ENCODE data around the gene NEDD9. TPM values are rescaled to one million over a fixed set of nuclear protein-coding genes. Genes with fewer than 3 reads are reported as not detected.

Gene NEDD9
- total RNA-seq = 107 TPM
- long read RNA-seq, full-length matches to known transcripts = 15 of 165 reads
- long read RNA-seq, partial matches to known transcripts = 107 of 165 reads
- long read RNA-seq, other reads (novel, unspliced or antisense) = 43 of 165 reads

DNA sequence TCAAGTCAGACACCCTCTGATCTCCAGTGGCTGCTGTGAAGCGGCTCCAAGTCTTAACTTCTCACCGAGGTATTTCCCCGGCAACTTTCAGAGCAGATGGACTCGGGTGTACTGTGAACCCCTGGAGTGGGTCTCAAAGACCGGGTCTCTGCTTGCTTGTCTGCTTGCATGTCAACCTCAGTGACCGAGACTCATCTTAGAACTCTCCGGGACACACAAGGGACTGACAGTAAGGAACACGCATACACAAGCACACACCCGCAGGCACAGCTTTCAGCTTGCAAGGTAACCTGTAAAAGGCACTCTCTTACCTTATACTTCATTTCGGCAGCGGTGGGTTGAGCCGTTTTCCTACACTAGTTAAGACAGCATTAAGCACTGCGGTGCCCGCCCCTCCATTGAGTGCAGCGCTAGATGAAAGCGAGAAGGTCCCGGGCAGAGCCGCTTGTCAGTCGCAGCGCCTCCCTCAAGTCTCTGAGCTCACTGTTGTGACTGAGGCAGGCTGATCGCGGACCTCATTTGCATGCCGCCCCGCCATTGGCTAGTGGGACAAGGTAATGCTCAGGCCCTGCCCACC, at the start of gene NEDD9:
Gene NEDD9, minus strand, starts transcription at position 476 of the 577 bp plus-strand sequence. Its CDS starts 153 bp downstream, at position 323.
- peak; percentile 98 for DNase-seq (ENCODE audit: low spot score)

DNA sequence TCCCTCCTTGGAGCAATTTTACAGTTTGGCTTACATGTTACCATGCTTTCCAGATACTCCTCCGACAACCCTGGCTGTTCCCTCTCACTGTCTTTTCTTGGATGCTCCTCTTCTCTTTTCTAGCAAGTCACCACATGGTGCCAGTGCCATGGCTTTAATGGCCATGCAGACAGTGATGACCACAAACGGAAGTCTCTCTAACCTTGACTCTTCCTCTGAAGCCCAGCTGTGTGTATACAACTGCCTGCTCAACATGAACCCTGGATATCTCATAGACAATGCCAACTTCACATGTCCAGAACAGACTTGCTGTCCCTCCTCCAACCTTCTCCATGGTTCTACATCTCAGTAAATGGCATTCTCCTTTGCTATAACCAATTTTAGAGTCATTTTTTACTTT, 49.8 kb upstream of the NEDD9 start:
- DNase-seq (ENCODE audit: low spot score) = no peak

GRCh38 chr6:11280394-11280793, 47.9 kb upstream of the NEDD9 start:
- no peak for DNase-seq (ENCODE audit: low spot score)

DNA sequence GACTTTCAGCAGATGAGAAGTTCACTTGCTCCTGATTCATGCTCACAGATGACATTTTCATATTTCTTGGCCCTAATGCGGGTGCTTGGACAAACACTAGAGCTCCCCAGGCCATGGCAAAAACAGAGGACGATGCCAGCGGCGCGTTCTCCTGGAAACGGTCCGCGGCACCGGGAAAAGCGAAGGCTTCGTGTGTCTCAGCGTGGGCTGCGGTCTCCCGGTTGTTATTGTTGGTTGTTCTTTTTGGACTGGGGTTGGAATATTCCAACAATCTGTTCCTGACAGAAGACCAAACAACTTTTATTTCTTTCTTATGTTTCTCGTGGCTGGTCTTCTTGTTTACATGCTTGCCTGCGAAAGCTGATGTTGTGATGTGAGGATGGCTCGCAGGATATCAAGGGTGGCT, 46.8 kb upstream of the NEDD9 start:
- DNase-seq (ENCODE audit: low spot score) = no peak

DNA sequence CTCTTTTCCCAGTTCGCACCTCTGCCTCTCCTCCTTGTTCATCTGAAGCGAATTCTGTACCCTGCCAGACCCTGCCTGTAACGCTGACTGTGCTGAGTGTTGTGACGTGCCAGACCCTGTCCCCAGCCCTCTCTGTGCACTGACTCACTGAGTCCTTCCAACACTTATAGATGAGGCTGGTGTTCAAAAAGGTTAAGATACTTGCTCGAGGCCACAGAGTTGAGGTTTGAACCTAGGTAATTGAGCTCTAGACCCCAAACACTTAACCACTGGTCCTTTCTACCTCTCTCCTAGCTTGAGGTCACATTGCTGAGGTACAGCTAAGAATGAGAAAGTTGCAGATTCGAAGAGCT, 45.7 kb upstream of the NEDD9 start:
- DNase-seq (ENCODE audit: low spot score) = no peak

DNA sequence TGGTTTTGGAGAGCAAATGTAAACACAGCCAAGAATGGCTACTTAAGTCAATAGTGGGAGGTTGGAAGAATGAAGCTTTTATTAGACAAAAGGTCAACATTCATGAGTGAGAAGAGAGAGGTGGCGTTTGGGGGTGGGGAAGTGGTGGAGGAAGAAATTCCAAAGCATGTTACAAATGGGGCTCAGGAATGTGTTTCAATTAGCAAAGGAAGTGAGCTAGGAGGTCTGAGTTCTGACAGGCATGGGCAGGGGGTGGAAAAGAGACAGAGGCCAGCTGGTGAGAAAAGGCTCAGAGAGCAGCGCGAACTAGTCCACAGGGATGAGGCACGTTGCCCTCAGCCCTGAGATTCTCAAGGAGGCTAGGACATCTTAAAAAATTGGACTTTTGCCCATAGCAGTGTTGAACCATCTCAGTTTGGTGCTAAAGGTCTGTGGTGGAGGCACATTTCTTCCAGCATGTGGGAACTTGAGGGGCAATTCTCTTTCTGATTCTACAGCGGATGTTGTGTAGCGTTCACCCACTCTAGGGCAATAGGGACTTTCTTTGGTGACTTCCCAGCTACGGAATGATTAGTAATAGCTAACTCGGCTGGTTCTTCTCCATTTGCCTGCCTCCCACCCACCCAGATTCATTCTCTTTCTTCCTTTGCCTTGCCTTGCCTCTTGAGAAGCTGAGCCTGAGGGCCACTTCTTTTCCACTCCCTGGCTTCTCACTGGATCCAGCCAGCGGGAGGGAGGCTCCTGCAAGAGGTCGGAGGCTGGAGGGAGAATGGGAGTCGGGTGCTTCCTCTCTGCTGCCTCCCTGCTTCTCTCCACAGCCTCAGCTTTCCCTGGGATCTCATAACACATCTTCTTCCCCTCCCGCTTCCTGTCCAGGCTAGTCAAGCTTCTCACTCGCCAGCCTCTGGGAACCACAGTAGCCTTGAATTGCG, 45.1 kb upstream of the NEDD9 start:
- DNase-seq (ENCODE audit: low spot score) = no peak

DNA sequence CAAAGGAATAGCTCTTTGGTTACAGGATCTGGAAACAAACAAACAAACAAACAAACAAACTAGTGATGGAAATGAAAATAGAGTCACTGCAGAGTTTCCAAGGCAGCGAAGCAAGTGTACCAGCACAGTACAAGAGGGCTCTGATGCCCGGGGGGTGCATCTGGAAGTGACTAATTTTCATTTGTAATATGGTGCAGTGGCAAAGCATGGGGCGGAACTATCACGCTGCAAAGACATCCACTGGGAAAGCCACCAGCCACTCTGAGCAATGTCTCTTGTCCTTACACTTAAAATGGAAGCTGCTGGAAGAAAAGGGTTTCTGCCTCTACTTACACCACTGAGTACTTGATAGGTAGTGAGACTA, 44.4 kb upstream of the NEDD9 start:
- DNase-seq (ENCODE audit: low spot score) = no peak

DNA sequence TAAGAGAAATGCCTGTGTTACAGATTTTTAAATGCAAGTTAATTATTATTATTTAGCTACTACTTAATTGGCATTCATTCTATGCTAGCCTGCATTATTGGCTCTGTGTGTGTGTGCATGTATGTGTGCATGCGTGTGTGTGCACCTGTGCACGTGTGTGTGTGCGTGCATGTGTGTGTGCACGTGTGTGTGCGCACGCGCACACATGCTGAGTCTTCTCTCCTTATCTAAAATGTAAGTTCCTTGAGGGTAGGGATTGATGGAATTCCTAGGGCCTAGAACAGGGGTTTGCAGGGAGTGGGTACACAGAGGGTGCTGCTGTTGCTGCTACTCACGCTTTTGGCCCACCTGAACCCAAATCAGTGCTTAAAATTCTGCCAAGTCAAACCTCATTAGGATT, 43.8 kb upstream of the NEDD9 start:
- no peak for DNase-seq (ENCODE audit: low spot score)

DNA sequence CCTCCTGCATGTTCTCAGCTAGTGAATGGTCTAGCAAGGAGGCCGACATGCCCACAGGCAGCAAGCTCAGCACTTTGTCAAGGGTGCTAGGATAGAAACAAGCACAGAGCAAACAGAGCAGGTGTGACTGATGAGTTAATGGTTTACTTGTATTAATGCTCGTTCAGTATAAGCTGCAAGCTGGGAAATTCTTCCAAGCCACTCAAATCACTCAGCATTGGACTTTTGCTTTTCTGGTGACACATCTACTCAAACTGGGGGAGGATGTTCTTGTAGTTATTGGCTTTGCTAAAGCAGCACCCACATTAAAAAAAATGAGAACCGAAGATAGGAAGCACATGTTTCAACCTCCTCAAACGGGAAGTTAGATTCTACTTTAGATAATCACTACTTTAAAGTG, 43.1 kb upstream of the NEDD9 start:
- DNase-seq (ENCODE audit: low spot score) = no peak

DNA sequence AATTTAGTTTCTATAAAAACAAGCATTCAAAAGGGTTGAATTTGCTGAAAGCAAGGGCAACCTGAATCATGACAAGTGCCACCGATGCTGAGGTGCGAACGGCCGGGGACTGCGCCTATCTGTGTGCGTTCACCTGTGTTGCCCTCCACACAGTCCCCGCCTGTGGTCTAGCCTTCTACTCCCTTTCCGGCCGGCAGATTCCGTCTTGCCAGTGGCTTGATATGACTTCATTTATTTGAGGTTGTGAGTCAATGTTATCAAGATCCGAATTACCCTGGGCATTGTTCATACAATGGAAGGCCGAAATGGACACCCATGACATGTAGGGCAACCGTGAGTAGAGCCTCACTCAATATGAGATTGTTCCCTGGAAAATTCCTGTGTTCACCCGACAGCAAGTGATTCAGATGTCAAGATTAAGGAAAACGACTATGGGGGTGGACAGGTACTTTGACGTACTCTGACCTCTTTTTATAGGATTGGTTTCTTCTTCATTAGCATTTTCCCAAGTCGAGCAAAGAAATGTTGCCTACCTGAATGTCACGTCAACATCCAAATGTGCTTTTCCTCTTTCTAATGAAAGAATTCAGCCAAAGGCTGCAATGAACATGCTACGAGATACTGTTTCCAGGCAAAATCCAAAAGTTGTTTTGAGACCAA, 41.1 kb upstream of the NEDD9 start:
- no peak for DNase-seq (ENCODE audit: low spot score)

DNA sequence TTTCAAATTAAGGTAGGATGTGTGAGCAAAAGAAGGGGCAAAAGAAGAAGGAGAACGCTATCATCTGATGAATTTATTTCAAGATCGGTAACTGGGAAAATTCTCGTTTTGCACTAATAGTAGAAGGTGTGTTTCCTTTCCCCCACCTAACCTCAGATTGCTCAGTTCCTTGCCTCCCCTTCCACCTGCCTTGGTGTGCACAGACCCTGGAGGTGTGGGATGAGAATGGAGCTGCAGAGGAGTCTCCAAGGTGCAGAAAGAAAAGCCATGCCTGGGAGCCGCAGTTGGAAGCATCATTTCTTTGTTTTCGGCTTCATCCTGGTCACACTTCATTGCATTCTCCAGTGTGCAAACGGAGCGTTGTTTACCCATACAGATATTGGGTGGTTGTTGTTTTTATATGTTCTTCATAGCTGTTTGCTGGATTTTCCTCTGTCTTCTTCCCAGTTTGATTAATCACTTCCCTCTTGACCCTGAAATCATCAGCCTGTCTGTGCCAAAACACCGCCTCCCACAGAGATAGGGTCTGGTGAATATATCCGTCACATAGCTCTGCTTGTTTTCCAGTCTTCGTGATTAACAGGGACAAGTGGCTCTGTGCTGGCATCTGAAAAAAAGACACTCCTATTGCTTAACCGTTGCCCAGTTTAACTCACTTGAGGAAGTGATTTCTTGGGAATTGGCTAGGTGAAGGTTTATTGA, 40.2 kb upstream of the NEDD9 start:
- DNase-seq (ENCODE audit: low spot score) = no peak

DNA sequence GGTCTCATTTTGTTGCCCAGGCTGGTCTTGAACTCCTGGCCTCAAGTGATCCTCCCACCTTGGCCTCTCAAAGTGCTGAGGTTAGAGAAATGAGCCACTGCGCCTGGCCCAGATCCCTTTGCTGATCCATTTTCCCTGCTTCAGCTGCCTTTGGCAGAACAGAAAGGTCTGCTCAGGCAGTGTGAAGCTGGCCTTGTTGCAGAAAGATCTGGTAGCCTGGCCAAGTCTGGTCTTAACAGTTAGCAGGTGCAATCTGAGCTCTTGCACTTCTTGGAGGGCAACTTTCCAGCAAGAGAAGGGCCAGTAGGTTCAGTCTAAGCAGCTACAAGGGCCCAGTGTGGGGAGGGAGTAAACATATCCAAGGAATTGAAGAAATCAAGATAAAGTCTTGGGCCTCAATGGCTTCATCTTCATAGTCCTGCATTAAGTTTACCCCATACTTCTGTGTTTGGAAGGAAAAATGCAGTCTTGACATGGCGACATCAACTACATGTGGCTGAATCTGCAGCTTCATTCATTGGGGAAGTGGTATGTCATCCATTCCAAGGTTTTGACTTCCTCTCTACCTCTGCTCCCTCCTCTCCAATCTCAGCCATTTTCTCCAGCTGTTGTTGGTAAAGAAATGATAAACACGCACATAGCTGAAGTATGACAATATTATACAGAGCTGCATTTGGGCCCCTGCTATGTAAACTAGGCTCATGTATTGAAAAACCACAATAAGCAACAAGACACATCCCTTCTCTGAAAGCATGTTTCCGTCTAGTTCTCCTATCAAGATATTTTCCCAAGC, 39.0 kb upstream of the NEDD9 start:
- no peak for DNase-seq (ENCODE audit: low spot score)

DNA sequence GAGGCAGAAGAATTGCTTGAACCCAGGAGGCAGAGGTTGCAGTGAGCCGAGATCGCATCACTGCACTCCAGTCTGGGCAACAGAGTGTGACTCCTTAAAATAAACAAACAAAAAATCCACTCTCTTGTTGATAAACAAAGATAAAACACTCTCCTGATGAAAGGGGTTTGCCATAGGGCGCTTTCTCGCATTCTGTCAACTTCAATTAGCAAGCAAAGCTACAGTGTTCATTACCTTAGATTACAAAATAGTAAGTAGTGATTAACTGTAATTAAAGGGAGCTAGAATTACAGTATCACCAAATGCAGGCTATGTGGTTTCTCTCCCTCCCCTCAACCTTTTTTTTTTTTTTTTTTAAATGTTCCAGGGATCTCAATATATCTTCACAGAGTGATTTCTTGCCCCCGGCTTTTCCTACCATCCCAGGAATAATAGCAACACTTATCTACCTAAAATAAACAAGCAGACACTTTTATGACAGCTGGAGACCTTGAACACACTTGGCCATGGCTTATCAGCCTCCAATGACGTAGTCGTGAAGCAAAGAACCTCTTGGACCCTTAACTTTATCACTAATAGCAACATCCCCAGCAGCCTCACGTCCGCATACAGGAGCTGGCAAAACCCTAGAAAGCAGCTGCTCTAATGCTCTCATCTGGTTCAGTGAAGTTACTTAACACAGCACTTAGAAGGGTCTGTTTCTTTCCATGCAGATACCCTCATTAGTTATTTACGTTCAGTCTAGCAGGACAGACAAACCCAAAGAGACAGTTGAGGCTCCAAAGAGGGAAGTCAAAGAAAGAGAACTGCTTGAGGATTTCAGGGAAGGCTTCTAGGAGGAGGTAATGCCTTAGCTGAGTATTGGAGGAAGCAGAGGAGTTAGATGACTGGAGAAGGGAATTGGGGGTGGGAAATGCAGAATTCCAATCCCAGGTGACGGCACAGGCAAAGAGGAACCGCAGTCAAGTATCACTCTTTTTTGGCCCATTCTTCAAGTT, 37.9 kb upstream of the NEDD9 start:
- no peak for DNase-seq (ENCODE audit: low spot score)

GRCh38 chr6:11268978-11269377, 36.5 kb upstream of the NEDD9 start:
- DNase-seq (ENCODE audit: low spot score) = no peak

GRCh38 chr6:11266926-11267325, 34.5 kb upstream of the NEDD9 start:
- DNase-seq (ENCODE audit: low spot score) = no peak

DNA sequence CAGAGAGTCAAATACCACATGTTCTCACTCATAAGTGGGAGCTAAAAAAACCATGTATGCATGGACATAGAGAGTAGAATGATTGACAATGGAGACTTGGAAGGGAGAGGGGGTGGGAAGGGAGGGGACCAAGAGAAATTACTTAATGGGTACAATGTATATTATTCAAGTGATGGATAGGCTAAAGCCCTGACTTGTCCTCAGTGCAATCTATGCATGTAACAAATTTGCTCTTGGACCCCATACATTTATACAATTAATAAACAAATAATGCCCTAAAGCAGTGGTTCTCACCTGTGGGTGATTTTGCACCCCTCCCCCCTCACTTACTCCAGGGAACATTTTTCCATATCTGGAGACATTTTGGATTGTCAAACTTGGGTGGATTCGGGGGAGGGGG, 33.5 kb upstream of the NEDD9 start:
- no peak for DNase-seq (ENCODE audit: low spot score)

DNA sequence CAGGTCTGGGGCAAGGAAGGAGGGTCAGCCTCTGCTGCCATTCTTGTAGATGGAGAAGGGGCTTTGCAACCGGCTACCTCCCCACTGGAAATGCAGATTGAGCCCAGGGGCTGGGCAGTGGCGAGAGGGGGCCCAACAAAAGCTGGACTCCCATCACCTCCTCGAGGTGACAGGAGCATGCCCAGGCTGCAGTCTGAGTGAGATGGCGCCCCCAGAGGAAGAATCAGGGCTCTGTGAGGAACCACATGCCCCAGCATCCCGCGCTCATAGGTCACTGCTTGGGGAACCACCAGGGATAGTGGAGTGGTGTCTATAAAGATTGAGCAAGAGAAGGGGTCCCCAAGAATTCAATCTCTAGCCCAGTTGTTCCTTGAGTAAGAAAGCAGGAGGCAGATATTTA, 31.6 kb upstream of the NEDD9 start:
- no peak for DNase-seq (ENCODE audit: low spot score)

DNA sequence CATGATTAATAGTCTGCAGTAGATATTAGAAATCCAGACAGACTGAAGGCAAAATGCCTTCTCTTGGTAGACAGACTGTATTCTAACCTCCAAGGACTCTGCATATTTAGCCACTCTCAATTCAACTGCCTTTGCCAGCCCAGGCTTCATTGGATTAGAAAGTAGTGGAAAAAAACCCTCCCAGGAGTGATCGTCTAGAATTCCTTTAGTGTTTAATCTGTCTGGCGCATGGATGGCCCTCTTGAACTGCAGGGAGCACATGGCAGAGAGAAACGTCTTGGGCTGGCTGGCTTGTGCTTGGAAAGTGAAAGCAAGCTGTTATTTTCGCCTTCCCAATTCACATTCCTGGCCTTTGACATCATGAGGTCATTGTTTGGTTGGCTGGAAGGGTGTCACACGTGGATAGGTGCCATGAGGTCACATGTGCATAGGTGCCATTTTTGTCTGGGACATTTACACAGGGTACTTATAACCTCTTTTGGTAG, 30.9 kb upstream of the NEDD9 start:
- DNase-seq (ENCODE audit: low spot score) = no peak

GRCh38 chr6:11262242-11262641, 29.8 kb upstream of the NEDD9 start:
- no peak for DNase-seq (ENCODE audit: low spot score)
